Tibial artery (tissue), 4 donors: ENCODE measurements around the gene TULP3.

Source experiments
- DNase-seq, 2 donors: peaks; one replicate each; pipeline ENCODE4 v3.0.0-alpha.2; 2019
- H3K27ac ChIP-seq, 2 donors: fragments of 200-600 bp; sonication (generic) in 1 of 2; 1 replicate in 1 of 2; 2 replicates in 1 of 2; pipeline ENCODE4 v1.5.1; 2018 to 2019; ENCODE audit warnings: mild to moderate bottlenecking in 1 of 2
- H3K27me3 ChIP-seq, 2 donors: fragments of 200-600 bp; sonication (generic) in 1 of 2; one replicate each; pipeline versions ENCODE4 v1.5.1 to v1.6.0; 2016 to 2019
- H3K36me3 ChIP-seq, 3 donors: fragments of 200-600 bp; sonication (generic) in 2 of 3; one replicate each; pipeline ENCODE4 v1.5.1; 2016 to 2019; ENCODE audit warnings: mild to moderate bottlenecking in 2 of 3
- H3K4me1 ChIP-seq, 4 donors: fragments of 200-600 bp; sonication (generic) in 2 of 4; 1 replicate in 3 of 4; 2 replicates in 1 of 4; pipeline ENCODE4 v1.5.1; 2016 to 2019
- H3K4me3 ChIP-seq, 2 donors: fragments of 200-600 bp; sonication (generic) in 1 of 2; 1 replicate in 1 of 2; 2 replicates in 1 of 2; pipeline ENCODE4 v1.5.1; 2018 to 2019; ENCODE audit warnings: mild to moderate bottlenecking in 2 of 2
- H3K9me3 ChIP-seq, 3 donors: fragments of 200-600 bp; sonication (generic) in 1 of 3; one replicate each; pipeline ENCODE4 v1.5.1; 2016 to 2019
- intact Hi-C: fragments of 100-400 bp; cut with DNase I; formaldehyde crosslinking; loops from one replicate; pipeline ENCODE4 v1.15.0; 2023; ENCODE audit warnings: low total_unique reads
- TF ChIP-seq, protein P1 (sequence below), 2 experiments: fragments of 200-600 bp in 1 of 2; fragments of 450-650 bp in 1 of 2; IDR thresholded peaks; one replicate each; pipeline ENCODE4 v1.5.1; 2017 to 2019; ENCODE audit warnings: antibody characterized with exemption in 2 of 2, mild to moderate bottlenecking in 1 of 2, moderate library complexity in 1 of 2

TULP3 gene

DNA sequence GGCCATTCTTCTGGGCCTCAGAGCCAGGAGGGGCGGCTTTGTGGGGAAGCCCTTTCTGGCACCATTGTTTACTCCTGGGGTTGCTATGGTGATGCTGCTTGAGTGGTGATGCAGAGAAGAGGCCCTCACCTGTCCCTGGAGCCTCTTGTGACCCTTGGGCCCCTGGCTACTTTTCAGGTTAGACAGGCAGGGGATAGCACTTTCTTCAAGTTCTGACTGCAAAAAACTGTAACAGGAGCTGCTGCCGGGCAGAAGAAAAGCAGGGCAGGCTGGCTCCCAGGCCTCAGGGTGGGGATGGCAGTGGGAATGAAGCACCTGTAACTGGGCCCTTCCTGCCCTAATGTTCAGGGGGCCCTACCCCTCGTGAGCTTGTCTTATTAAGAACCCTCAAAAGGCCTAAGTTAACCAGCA lies 33.7 kb upstream of the TULP3 start, which contains the start of gene TEX52:
Gene TEX52, minus strand, starts transcription at position 19 of the 411 bp plus-strand sequence. Its CDS starts 13 bp downstream, at position 6.
- peaks cover 0 to 19% (median 0%) of the 10 kb centered on the region in 3 donors for H3K36me3 ChIP-seq
- no peak for DNase-seq
- H3K27ac ChIP-seq, result no peak within 1 kb of the TSS
- no peak within 1 kb of the TSS for H3K4me3 ChIP-seq
- peaks cover 0 to 21% (median 2%) of the 10 kb centered on the region in 4 donors for H3K4me1 ChIP-seq
- no peaks in the 10 kb centered on the region for H3K9me3 ChIP-seq
- H3K27me3 ChIP-seq, result no peaks in the 10 kb centered on the region
- TF ChIP-seq, protein P1, sequence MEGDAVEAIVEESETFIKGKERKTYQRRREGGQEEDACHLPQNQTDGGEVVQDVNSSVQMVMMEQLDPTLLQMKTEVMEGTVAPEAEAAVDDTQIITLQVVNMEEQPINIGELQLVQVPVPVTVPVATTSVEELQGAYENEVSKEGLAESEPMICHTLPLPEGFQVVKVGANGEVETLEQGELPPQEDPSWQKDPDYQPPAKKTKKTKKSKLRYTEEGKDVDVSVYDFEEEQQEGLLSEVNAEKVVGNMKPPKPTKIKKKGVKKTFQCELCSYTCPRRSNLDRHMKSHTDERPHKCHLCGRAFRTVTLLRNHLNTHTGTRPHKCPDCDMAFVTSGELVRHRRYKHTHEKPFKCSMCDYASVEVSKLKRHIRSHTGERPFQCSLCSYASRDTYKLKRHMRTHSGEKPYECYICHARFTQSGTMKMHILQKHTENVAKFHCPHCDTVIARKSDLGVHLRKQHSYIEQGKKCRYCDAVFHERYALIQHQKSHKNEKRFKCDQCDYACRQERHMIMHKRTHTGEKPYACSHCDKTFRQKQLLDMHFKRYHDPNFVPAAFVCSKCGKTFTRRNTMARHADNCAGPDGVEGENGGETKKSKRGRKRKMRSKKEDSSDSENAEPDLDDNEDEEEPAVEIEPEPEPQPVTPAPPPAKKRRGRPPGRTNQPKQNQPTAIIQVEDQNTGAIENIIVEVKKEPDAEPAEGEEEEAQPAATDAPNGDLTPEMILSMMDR (IDR thresholded peaks at IDR 0.05), result no peak
- intact Hi-C loops, result loop anchor here (10.0 kb wide), 1 partner anchor 178 kb away; no protein-coding TSS in a partner anchor

DNA sequence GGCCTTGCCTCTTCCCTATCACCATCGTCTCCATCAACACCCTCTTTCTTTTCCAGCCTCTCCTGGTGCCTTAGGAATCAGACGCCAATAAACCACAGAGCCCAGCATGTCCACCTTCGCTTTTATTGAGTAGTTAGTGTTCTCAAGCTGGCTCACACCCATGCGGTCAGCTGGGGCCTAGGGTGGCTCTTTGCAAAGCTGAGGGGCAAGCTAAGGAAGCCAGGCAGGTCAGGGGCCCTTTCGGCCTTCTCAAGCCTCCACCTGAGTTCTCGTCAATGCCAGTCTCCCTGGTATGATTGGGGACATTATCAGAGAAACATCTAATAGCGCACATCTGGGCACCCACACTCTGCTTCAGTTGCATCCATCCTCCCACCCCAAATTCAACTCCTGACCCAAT lies 33.1 kb upstream of the TULP3 start:
- H3K27ac ChIP-seq, result no peak overlapping the region
- DNase-seq, result no peak
- peaks cover 0 to 19% (median 0%) of the 10 kb centered on the region in 3 donors for H3K36me3 ChIP-seq
- H3K27me3 ChIP-seq, result no peaks in the 10 kb centered on the region
- peaks cover 0 to 21% (median 2%) of the 10 kb centered on the region in 4 donors for H3K4me1 ChIP-seq
- H3K9me3 ChIP-seq, result no peaks in the 10 kb centered on the region
- intact Hi-C loops, result loop anchor here (10.0 kb wide), 1 partner anchor 177 kb away; no protein-coding TSS in a partner anchor
- TF ChIP-seq, protein P1 (IDR thresholded peaks at IDR 0.05), result no peak
- no peak overlapping the region for H3K4me3 ChIP-seq

DNA sequence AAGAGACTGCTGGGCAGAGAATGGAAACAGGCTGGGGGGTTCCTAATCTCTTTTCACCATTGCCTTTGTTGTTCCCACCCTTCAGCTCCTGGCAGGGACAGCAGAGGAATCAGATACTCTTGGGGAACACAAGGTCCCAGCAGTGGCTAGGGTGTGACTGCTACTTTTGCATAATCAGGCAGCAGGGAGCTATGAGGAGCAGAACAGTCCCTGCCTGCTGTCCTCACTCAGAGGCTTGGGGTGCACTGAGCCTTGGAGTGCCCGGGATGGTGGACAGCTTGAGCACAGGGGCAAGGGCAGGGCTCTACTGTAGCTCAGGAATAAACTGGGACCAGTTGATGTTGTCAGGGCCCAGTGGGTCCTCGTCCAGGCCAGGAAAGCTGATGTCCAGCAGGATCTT lies 32.4 kb upstream of the TULP3 start:
- peaks cover 0 to 19% (median 0%) of the 10 kb centered on the region in 3 donors for H3K36me3 ChIP-seq
- TF ChIP-seq, protein P1 (IDR thresholded peaks at IDR 0.05), result no peak
- intact Hi-C loops, result loop anchor here (10.0 kb wide), 1 partner anchor 176 kb away; no protein-coding TSS in a partner anchor
- DNase-seq, result no peak
- no peaks in the 10 kb centered on the region for H3K9me3 ChIP-seq
- no peaks in the 10 kb centered on the region for H3K27me3 ChIP-seq
- H3K4me3 ChIP-seq, result no peak overlapping the region
- peaks cover 0 to 18% (median 2%) of the 10 kb centered on the region in 4 donors for H3K4me1 ChIP-seq
- no peak overlapping the region for H3K27ac ChIP-seq

DNA sequence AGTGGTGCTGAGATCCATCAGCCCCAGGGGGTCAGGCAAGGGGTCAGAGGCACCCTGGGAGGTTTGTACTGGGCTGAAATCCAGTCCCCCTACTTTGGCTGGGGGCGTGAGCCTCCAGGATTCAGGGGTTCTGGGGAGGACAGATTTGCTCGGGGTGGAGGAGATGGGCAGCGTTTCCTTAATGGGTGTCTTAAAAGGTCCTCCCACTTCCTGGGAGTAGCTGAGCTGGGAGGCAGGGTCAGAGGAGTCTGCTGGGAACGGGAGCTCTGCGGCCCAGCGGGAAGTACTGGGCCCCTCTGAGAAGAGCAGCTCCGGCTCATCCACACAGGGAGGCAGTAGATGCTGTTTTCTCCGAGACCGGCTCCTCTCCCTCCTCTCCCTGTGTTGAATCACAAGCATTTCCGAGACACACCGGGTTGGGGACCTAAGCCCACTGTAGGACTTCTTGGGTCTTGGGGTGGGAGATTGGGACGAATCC lies 31.7 kb upstream of the TULP3 start:
- DNase-seq, result no peak
- Histone ChIP-seq H3K9me3 (no peaks in the 10 kb centered on the region), H3K4me1 (peaks cover 0 to 11% (median 0%) of the 10 kb centered on the region in 4 donors), H3K4me3 (no peak overlapping the region), H3K36me3 (peaks cover 0 to 19% (median 0%) of the 10 kb centered on the region in 3 donors), H3K27me3 (no peaks in the 10 kb centered on the region), H3K27ac (no peak overlapping the region)
- TF ChIP-seq, protein P1 (IDR thresholded peaks at IDR 0.05), result no peak
- intact Hi-C loops, result loop anchor here (10.0 kb wide), 1 partner anchor 176 kb away; no protein-coding TSS in a partner anchor

DNA sequence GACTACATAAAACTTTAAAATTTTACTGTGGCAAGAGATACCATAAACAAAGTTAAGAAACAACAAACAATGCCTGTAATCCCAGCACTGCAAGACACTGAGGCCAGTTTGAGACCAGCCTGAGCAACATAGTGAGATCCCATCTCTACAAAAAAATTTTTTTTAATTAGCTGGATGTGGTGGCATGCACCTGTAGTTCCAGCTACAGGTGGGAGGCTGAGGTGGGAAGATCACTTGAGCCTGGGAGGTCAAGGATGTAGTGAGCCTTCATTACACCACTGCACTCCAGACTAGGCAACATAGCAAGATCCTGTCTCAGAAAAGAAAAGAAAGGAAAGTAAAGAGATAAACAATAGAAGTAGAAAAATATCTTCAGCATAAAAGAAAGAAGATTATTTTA lies 30.5 kb upstream of the TULP3 start:
- Histone ChIP-seq H3K4me1 (peaks cover 0 to 11% (median 0%) of the 10 kb centered on the region in 4 donors), H3K9me3 (no peaks in the 10 kb centered on the region), H3K27ac (no peak overlapping the region), H3K36me3 (peaks cover 0 to 10% (median 0%) of the 10 kb centered on the region in 3 donors), H3K4me3 (no peak overlapping the region), H3K27me3 (no peaks in the 10 kb centered on the region)
- TF ChIP-seq, protein P1 (IDR thresholded peaks at IDR 0.05), result no peak
- intact Hi-C loops, result no loop called here
- no peak for DNase-seq
